HG03521 (cell line): ENCODE measurements around the gene ARL5A.
"Not testable (repeated sequence)": the region's sequence is repeated elsewhere in the genome, so short reads cannot be mapped to it uniquely, and the experiment has no call there.

ENCODE experiments used
- ATAC-seq: cut with Tn5 transposase; IDR thresholded peaks from one replicate; pipeline ENCODE4 v1.9.1; 2021; ENCODE audit warnings: mild to moderate bottlenecking, moderate library complexity; ENCODE audit not compliant: unreplicated experiment

Gene ARL5A

DNA sequence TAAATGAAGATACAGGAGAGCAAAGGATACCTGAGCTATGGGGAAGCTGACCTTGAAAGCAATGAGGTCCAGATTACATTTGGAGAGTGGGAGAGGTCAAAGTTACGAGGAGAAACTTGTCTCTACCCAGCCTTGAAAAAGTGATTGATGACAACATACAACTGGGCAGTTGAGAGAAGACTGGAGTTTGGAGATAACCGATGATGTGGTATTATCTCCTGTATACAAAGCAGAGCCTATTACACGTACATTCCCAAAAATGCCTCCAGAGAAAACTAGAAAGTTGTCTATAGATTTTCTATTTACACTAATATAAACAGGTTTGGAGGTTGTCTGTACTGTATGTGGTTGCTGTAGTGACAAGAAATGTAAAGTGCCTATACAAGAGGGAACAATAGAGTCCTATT, 28.3 kb downstream of the ARL5A start:
- ATAC-seq = no peak

DNA sequence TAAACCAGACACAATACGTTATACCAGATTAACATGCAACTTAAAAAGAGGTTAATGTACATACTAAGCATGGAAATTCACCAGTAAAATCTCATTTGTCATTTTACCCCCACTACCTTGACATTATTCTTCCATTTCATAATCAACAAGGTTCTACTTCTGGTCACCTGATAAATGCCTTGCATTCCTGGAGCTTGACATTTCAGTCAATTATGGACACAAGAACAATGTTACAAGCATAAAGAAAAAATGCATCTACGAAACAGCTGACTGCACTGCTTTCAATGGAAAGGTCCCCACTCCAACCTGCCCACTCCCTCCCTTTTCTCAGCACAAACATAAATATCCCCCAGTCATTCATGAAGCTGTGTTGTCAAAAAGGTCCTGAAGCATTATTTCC, 31.4 kb downstream of the ARL5A start:
- ATAC-seq = no peak

DNA sequence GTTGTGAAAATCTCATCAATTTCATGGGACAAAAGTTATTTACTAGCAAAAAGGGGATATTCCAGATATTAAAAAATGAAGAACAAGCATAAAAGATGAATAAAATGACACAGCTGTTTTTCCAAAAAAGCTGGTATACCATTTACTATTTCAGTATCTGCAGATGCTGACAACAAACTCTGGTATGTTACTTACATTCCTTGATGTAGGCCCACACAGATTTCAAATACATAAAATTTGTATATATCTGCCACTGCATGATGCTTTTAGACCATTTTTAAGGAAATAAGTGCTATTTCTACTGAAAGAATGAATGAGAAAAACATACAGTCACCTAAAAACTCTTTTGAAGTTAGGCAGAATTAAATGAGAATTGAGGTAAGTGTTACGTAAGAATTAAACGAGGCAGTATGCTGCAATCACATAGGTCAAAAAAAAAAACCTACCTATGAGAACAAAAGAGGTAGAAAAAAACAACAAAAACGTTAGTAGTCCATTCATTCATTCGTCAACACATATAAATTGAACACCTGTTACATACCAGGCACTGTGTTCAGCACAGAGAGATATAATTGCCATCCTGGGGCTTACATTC, 32.5 kb downstream of the ARL5A start:
- ATAC-seq = no peak

DNA sequence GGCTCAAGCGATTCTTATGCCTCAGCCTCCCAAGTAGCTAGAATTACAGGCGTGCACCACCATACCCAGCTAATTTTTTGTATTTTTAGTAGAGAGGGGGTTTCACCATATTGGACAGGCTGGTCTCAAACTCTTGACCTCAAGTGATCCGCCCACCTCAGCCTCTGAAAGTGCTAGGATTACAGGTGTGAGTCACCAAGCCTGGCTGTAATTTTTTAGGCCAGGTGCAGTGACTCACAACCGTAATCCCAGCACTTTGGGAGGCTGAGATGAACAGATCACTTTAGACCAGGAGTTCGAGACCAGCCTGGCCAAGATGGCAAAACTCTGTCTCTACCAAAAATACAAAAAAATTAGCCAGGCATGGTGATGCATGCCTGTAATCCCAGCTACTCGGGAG, 33.8 kb downstream of the ARL5A start:
- not testable (repeated sequence) for ATAC-seq

DNA sequence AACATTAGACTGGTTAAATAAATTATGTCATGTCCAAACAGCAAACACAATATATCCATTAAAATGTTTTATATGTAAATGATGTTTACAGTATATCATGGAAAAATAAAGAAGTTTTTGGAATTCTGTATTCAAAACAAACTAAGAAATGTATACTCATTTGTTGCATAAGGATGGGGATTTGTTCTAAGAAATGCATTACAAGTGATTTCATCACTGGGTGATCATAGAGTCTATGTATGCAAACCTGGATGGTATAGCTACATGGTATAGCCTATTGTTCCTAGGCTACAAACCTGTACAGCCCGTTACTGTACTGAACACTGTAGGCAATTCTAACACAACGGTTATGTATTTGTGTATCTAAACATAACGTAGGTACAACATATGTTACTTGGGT, 35.1 kb downstream of the ARL5A start:
- no peak for ATAC-seq

DNA sequence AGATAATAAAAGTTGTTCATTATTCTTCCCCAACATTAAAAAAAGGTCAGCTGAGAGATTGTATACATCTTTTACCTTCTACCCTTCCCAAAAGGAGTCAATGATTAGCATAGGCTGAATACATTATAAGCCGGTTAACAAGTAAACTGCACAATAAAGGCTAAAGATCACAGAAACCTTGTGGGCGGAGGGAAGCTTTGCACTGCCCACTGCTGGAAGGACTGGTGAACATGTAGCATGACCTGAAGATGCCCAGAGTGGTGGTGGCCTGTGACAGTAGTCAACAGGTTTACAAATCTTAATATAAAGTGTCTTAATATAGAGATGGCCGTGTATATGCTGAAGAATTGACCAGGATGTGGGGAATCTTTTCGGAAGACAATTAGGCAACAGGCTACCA, 35.6 kb downstream of the ARL5A start:
- ATAC-seq = no peak

DNA sequence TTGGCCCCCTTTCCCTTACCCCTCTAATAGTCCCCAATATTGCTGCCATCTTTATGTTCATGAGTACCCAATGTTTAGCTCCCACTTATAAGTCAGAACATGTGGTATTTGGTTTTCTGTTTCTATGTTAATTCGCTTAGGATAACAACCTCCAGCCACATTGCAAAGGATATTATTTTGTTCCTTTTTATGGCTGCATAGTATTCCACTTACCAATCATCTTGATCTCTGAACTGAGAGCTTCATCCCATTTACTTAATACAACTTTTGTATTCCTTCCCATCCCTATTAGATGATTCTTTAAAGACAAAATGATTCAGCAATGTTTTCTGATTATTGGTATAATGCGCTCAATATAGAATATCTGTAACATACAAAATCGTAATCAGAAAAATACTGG, 36.7 kb downstream of the ARL5A start:
- ATAC-seq = no peak

DNA sequence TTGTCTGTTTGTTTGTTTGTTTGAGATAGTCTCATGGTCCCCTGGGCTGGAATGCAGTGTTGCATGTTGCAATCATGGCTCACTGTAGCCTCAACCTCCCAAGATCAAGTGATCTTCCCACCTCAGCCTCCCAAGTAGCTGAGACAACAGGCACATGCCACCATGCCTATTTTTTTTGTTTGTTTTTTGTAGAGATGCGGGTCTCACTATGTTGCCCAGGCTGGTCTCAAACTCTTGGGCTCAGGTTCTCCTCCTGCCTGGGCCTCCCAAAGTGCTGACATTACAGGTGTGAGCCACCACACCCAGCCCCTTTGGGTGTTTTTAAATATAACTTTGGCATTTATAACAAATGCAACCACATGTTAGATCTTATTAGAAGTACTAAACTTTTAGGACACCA, 37.5 kb downstream of the ARL5A start:
- no peak for ATAC-seq

DNA sequence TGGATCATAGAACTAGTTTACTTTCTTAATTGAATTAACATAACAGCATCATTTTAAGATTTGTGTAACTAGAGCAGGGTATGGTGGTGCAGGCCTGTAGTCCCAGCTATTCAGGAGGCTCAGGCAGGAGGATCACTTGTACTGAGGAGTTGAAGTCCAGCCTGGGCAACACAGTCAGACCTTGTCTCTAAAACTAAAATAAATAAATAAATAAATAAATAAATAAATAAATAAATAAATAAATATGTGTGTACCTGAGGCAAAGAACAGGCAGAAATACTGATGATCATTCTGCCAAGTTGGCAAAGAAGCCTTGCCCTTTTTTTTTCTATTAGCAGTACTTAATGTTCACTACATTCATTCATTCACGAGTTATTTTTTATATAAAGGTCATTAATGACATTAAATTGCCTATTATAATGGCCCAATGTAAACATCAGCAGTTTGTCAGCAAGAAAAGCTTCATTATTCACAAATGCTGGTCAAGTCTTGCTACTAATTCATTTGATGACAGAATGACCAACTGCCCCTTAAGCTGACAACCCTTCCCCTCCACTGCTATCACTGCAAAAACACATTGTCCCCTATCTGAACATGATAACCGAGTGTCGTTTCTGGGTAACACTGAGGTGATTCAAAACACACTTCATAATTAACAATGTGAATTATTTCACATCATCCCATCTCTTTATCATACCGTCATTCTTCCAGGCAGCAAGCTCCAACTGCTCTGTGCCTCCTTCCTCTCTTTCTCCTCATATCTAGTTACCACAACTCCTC, 39.0 kb downstream of the ARL5A start:
- ATAC-seq = no peak

DNA sequence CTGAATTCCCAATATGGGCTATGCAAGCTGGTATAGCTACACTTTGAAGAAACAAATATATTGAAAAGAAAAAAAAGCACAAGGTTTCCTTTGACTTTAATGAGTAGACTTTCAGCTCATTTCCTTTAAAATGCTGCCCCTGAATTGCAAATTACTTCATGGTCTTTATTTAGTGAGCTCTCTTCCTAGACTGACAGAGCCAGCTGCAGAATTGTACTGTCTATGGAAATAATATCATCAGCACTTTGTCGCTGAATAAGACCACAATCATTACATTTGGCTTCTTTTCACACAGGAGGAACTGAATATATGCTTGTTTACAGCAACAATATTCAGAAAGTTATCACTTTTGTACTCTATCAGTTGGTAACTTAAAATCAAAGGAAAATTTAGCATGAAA, 41.7 kb downstream of the ARL5A start:
- no peak for ATAC-seq

DNA sequence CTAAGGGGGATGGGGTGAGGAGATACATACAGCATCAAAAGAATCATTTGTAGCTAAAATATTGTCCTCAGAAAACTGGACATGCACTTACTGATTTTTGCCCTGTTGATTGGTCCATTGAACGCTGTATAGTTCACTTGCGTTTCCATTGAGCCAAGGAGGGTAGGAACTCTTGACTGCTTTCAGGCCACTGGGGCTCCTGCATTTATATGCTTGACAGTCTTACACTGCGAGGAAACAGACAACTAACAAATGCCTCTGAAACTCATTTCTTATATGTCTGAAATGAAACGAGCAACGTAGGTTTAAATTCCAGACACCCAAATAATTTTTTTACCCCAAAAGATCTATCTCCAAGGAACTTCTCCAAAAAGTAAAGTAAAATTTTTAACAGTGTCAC, 42.1 kb downstream of the ARL5A start:
- ATAC-seq = no peak

DNA sequence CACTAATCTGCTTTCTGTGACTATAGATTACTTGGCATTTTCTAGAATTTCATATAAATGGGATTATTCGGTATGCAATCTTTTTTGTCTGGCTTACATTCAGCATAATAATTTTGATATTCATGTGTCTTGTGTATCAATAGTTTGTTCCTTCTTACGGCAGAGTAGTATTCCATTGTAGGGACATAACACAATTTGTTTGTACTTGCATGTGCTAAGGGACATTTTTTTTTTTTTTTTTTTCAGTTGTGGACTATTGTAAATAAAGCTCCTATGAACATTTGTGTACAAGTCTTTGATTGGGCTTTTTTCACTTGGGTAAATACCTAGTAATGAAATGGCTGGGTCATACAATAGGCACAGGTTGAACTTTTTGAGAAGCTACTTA, 45.1 kb downstream of the ARL5A start:
- ATAC-seq = no peak

DNA sequence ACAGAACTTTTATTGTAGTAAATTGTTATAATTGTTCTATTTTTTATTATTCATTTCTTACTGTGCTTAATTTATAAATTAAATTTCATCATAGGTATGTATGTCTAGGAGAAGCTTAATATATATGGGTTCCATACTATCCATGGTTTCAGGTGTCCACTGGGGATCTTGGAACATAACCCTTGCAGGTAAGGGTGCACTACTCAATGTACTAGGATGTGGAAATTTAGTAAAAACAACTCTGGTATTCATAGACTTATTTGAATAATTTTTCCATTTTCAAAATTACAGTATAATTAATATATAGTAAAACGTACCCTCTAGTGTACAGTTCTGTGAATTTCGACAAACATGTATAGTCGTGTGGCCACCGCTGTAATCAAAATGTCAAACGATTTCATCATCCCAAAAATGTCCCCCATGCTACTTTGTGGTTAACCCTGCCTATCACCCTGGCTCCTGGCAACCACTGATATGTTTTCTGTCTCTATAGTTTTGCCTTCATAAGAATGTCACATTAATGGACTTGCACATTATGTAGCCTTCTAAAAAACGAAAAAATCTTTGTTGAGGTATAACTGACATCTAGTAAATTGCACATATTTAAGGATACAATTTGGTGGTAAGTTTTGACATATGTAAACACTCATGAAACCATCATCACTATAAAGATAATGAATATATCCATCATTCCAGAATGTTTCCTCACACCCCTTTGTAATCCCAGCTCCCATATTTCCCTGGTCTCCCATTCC, 45.7 kb downstream of the ARL5A start:
- no peak for ATAC-seq

DNA sequence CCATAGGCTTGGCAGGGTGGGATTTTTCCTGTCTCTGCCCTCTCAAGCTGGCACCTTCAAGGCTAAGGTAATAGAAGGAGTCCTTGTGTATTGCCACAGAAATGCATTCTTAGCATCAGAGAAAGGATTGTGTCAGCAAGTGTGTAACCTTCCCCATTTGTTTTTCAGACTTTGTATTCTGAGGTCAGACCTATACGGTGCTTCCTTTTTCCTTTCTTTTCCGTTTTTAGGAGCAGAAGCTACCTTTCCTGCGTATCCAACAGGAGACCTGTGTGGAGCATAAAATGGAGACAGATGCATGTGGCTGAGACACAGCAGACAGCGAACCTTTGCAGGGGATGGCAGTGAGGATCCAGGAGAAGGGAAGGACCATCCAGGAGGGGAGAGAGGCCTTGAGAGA, 46.6 kb downstream of the ARL5A start:
- no peak for ATAC-seq

DNA sequence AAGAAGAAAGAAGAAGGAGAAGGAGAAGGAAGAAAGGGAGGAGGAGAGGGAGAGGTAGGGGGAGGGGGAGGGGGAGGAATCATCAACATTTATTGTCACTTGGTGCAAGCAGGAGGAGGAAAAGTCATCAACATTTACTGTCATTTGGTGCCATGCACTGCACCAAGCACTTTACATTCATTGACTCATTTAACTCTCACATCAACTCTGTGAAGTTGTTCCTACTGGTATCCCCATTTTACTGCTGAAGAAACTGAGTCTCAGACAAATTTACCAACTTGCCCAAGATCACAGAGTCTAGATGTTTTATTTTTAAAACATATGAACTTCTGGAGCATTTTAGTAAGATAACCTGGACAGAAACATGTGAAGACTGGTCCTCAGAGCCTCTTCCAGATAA, 47.3 kb downstream of the ARL5A start:
- no peak for ATAC-seq

DNA sequence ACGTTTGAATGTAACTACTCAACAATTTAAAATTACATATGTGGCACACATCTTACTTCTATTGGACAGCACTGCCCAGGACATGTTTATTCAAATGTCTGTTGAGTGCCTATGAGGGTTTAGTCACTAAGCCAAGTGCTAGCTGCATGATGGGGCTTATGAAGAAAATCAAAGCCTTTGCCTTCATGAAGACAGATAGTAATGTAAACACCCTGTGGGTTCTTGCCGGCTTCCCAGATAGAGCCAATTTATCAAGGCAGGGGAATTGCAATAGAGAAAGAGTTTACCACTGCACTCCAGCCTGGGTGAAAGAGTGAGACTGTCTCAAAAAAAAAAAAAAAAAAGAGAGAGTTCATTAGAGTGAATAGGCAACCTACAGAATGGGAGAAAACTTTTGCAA, 50.3 kb downstream of the ARL5A start:
- no peak for ATAC-seq

DNA sequence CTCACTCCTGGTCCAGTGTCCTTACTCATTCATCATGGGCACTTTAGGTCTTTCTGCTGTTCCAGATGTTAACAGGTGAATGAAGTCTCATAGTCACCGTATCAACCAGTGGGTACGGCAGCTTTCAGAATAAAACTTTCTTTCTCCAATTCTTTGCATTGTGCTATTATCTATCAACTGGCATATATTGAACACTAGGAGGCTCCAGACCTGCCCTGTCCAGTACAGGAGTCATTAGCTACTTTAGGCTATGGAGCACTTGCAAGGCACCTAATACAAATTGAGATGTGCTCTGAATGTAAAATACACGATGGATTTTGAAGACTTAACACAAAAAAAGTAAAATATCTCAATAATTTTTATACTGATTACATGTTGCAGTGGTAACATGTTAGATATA, 50.7 kb downstream of the ARL5A start:
- ATAC-seq = no peak

DNA sequence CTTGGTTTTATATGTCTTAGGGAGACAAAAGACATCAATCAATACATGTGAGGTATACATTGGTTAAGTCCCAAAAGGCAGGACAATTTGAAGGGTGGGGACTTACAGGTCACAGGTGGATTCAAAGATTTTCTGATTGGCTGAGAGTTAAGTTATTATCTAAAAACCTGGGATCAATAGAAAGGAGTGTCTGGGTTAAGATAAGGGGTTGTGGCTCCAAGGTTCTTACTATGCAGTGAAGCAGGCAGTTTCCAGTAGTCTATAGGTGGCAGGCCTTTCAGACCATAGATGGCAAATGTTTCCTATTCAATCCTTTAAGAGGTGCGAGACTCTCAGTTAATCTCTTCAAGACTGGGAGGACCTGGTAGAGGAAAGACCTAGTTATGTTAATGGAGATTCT, 51.9 kb downstream of the ARL5A start:
- ATAC-seq = no peak

DNA sequence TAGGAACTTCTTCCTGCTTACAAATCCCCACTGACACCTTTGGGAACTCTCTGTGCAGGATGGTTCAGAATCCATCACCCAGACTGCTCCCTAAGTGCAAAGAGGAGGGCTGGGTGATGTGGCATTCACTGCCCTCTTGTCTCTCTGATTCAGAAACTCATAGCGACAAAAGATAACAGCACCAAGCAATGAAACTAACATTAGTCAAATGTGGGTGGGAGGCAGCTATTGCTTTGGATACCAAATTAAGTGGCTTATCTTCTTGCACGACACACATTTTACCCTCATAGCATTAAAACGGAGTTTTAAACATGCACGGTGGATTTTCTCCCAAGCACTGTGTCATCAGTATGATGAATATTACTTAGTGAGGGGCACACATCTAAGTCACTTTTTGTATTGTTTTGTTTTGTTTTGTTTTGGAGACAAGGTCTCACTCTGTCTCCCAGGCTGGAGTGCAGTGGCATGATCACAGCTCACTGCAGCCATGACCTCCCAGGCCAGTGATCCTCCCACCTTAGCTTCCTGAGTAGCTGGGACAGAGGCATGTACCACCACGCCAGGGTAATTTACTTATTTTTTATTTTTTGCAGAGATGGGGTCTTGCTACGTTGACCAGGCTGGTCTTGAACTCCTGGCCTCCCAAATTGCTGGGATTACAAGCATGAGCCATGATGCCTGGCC, 53.0 kb downstream of the ARL5A start:
- ATAC-seq = no peak

DNA sequence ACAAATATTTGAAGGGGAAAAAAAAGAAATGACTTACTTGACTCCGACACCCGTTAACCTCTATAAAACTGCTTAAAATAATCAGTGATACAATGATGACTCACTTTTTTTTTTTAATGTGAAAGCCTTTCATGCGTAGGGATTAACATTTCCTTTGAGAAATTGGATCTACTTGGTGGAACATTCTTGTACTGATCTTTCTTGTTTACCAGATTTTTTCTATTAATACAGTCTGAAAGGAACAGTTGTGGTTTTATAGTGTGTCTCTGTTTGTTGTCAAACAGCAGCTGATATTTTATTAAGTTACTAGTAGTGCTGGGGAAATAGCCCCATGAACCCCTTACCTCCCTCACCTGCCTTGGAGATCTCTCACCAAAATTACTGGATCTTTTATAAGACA, 53.7 kb downstream of the ARL5A start:
- no peak for ATAC-seq

DNA sequence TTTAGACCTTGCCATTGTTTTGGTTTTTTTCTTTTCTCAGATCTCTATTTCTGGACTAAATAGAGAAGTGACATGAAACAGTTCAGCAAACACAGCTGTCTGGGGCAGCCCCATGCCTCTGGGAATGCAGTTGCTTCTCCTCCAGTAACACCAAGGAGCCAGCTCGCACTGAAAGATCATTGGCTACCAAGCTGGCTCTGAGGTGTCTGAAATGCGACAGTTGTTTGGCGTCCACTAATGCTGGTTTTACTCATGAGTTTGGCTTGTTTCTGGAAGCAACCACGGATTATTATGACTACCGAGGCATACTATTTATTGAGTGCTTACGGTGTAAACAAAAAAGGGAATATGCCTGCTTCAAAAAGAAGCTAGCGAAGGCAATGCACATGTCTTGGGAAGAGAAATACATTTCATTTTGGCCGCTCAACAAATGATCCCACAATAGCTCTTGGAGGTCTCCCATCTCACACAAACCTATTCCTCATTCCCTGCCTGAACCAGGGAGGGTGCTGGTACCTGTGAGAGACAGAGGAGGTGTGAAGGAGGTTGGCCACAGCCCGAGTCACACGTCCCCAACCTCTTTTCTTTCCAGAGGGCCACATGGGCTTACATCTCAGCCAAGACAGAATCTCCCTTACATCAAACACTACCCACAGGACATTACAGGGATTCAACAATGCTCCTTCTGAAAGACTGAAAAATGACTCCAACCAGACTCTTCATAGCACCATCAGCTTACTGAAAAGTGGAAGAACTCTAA, 56.4 kb downstream of the ARL5A start:
- ATAC-seq = peak; percentile 96
